ENCODE data around the gene DESI1.
"Not testable (repeated sequence)": the region's sequence is repeated elsewhere in the genome, so short reads cannot be mapped to it uniquely, and the experiment has no call there.

The DESI1 gene

GRCh38 chr22:41637623-41638022 is 16.8 kb upstream of the DESI1 start:
- H3K4me3 ChIP-seq, result not testable (repeated sequence)

GRCh38 chr22:41636467-41636866 is 15.6 kb upstream of the DESI1 start:
- Histone ChIP-seq H3K27ac (peak overlapping the region in 1 of 21 experiments; percentile 11), H3K4me3 (no peak overlapping the region)

More at GRCh38 chr22:41637623-41638022, 16.8 kb upstream of the DESI1 start:
- H3K27ac ChIP-seq, result not testable (repeated sequence)

DNA sequence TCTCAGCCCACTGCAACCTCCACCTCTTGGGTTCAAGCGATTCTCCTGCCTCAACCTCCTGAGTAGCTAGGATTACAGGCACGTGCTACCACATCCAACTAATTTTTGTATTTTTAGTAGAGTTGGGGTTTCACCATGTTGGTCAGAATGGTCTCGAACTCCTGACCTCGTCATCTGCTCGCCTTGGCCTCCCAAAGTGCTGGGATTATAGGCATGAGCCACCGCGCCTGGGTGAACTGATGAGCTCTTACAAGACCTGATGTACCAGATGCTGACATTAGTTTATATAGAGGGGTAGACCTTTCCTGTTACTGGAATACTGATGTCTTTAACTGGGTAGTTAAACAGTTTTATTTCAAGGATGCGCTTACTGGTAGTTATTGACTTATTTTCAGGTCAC is 13.8 kb upstream of the DESI1 start:
- H3K27ac ChIP-seq, H3K4me3 ChIP-seq: not testable (repeated sequence)

DNA sequence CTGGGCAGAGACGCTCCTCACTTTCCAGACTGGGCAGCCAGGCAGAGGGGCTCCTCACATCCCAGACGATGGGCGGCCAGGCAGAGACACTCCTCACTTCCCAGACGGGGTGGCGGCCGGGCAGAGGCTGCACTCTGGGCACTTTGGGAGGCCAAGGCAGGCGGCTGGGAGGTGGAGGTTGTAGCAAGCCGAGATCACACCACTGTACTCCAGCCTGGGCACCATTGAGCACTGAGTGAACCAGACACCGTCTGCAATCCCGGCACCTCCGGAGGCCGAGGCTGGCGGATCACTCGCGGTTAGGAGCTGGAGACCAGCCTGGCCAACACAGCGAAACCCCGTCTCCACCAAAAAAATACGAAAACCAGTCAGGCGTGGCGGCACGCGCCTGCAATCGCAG is 10.8 kb upstream of the DESI1 start:
- not testable (repeated sequence) for H3K4me3 ChIP-seq, H3K27ac ChIP-seq

DNA sequence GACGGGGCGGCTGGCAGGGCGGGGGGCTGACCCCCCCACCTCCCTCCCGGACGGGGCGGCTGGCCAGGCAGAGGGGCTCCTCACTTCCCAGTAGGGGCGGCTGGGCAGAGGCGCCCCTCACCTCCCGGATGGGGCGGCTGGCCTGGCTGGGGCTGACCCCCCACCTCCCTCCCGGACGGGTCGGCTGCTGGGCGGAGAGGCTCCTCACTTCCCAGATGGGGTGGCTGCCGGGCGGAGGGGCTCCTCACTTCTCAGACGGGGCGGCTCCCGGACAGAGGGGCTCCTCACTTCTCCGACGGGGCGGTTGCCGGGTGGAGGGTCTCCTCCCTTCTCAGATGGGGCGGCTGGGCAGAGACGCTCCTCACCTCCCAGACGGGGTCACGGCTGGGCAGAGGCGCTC is 10.3 kb upstream of the DESI1 start:
- H3K27ac ChIP-seq, H3K4me3 ChIP-seq: not testable (repeated sequence)

DNA sequence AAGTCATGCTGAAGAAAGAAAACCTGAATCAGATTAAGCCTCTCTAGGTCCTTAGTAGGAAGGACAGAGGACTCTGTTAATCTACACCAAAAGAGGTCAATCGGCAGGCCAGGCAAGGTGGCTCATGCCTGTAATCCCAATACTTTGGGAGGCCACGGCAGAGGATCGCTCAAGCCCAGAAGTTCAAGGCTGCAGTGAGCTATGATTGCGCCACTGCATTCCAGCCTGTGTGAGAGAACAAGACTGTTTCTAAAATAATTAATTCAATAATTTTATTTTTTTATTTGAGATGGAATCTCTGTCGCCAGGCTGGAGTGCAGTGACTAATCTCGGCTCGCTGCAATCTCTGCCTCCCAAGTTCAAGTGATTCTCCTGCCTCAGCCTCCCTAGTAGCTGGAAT is 4.7 kb upstream of the DESI1 start:
- Histone ChIP-seq H3K27ac (no peak overlapping the region), H3K4me3 (no peak overlapping the region)

DNA sequence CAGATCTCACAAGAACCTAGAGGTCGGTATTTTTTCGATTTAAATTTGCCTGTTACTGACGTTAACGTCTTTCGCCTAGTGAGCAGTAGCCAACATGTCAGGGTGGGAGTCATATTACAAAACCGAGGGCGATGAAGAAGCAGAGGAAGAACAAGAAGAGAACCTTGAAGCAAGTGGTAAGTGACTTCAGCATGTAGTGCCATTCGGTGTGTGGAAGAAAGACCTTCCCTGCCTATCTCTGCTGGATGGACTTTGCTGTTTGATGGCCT is 1.0 kb upstream of the DESI1 start:
- H3K27ac ChIP-seq, result peak overlapping the region in 19 of 21 experiments; percentile 87 to 99 (median 94)
- peak overlapping the region; percentile 70 to 99 (median 92) for H3K4me3 ChIP-seq

DNA sequence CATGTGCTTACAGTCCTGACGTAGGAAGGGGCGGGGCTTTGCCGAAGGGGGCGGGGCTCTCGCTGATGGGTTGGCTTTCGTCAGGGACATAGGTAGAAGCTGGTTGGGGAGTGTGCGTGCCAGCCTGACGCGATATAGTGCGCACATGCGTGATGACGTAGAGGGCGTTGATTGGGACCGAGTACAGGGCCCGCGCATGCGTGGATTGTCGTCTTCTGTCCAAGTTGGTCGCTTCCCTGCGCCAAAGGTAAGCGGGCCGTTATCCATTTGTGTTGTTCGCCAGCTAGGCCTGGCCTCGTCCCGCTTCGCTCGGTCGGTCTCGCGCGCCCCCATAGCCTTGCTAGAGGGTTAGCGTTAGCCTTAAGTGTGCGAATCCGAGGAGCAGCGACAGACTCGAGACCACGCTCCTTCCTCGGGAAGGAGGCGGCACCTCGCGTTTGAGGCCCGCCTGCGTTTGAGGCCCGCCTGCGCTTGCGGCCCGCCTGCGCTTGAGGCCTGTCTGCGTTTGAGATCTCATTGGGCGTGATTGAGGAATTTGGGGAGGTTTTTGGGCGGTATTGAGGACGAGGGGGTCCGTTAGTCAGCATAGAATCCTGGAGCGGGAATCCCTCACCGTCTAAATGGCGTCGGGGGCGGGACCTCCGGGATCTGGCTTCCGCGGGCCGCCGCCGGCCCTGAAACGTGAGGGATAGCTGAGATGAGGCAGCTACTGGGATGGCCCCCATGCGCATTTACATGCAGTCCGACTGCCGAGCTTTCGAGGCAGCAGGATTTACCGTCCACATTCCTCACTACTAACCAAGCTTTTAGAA is 462 bp upstream of the DESI1 start, which contains the start of gene XRCC6:
Gene XRCC6 (plus strand): TSS at position 197 of the 812 bp plus-strand sequence. CDS start 710 bp downstream, outside the sequence.
- Histone ChIP-seq H3K4me3 (peak within 1 kb of the TSS; percentile 70 to 99 (median 92)), H3K27ac (peak within 1 kb of the TSS; percentile 79 to 99 (median 94))

GRCh38 chr22:41619979-41620588 is 759 bp downstream of the DESI1 start:
- Histone ChIP-seq H3K4me3 (peak overlapping the region; percentile 70 to 99 (median 92)), H3K27ac (peak overlapping the region; percentile 79 to 99 (median 94))

DNA sequence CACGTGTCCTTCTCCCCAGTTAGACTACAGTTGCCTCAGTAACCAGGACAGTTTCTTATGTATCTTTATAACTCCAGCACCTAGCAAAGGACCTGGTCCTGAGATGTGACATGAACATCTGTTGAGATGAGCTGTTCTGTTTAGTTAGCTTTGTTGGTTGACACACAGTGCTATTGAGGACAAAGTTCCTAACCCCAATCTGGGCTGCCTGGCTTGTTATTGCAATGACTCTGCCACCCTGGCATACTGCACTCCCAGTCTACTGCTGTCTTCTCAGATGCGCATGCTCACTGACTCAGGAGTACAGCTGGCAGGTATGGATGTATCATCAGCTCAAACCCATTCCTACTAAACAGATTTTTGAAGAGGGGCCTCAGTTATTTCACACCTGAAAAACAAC is 7.4 kb downstream of the DESI1 start:
- Histone ChIP-seq H3K4me3 (no peak overlapping the region), H3K27ac (no peak overlapping the region)

- Histone ChIP-seq H3K4me3 (no peak overlapping the region), H3K27ac (no peak overlapping the region)
Measured at GRCh38 chr22:41612603-41613306, 8.1 kb downstream of the DESI1 start.

DNA sequence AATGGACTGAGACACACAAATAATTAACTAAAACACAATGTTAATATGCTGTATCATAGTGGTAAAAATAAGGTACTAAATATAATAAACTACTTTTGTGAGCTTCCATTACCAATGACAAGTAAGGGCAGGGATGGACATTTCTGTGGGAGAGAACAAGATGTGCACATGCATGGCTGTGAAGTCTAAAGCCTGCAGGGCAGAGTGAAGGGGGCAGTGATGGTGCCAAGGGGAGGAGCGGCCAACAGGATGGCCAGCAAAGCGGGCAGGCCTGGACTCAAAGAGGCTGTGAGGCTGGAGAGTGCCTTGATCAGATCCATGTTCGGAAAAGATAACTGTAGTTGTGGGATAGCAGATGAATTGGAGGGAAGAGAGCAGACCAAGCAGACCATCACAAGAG is 12.5 kb downstream of the DESI1 start:
- H3K4me3 ChIP-seq, result no peak overlapping the region
- no peak overlapping the region for H3K27ac ChIP-seq

- Histone ChIP-seq H3K4me3 (no peak overlapping the region), H3K27ac (no peak overlapping the region)
Measured at GRCh38 chr22:41603873-41604332, 16.9 kb downstream of the DESI1 start.

DNA sequence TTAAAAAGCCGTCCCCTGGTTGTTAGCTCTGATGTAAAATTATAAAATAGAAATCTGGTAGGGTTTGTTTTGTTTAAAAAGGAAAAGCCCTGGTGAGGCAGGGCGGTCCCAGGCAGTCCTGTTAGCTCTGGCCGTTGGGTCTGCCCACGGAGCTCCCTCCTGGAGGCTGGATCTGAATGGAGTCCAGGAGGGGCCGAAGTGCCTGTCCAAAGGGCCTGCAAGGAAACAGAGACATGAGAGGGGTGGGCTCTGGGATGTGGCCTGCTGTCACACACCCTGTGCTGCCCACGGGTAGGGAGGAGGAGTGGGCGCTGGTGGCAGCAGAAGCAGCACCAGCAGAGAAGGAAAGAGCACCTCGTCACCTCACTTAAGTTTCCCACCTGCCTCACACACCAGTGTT is 19.9 kb downstream of the DESI1 start:
- H3K27ac ChIP-seq, result no peak overlapping the region
- no peak overlapping the region for H3K4me3 ChIP-seq

- H3K27ac ChIP-seq, result peak overlapping the region in 17 of 21 experiments; percentile 1 to 73 (median 30)
Measured at GRCh38 chr22:41598891-41599635, 21.8 kb downstream of the DESI1 start.

DNA sequence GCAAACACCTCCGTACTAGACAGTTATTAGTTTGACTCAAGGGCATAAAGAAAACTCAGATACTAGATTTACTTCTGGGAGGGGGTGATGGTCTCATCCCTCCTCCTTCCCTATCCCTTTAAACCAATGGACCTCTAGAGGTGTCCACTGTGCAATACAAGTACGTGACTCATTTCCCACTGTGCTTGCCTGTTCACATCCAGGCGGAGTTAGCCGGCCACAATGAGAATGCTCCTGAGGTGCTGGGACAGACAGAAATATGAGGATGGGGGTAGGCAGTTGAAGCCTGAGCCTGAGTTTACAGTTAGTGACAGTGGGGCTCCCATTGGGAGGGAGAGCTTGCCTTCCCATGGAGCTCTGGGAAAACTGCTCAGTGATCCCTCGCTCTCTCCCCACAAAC is 22.8 kb downstream of the DESI1 start:
- peak overlapping the region in 12 of 21 experiments; percentile 7 to 73 (median 30) for H3K27ac ChIP-seq
- H3K4me3 ChIP-seq, result no peak overlapping the region

More at GRCh38 chr22:41598891-41599635, 21.8 kb downstream of the DESI1 start:
- no peak overlapping the region for H3K4me3 ChIP-seq

DNA sequence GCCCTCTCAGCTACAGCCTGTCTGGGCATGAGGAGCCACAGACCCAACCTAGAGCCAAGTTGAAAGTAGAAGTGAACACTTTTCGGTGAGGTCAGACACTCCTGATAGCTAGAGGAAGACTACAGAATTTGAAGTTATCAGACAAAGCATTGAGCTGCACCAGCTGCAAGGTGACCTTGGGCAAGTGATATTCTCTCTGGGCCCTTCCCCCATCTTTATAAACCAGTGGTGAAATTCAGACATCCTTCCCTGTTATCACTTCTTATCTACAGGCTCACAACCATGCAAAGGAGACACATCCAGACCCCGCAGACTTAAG is 23.2 kb downstream of the DESI1 start:
- H3K27ac ChIP-seq, result peak overlapping the region in 8 of 21 experiments; percentile 3 to 73 (median 44)
- H3K4me3 ChIP-seq, result no peak overlapping the region

GRCh38 chr22:41596776-41597634 is 23.8 kb downstream of the DESI1 start:
- Histone ChIP-seq H3K27ac (peak overlapping the region in 11 of 21 experiments; percentile 3 to 73 (median 42)), H3K4me3 (no peak overlapping the region)

GRCh38 chr22:41595703-41596102 is 25.1 kb downstream of the DESI1 start:
- Histone ChIP-seq H3K27ac (no peak overlapping the region), H3K4me3 (no peak overlapping the region)

Measured in skin epidermis (tissue), 12 donors.